Inflammatory macrophage treated with lipopolysaccharide for 1 hour (primary cell): ENCODE measurements around the gene TUT1.
"Not testable (repeated sequence)": the region's sequence is repeated elsewhere in the genome, so short reads cannot be mapped to it uniquely, and the experiment has no call there.

ENCODE experiments used
- DNase-seq, 2 donors: peaks; one replicate each; pipeline ENCODE4 v3.0.0-alpha.2; 2020 to 2022

TUT1 gene

GRCh38 chr11:62577046-62577714 lies 14.1 kb downstream of the TUT1 start:
- DNase-seq: peak; percentile 94 to 98

DNA sequence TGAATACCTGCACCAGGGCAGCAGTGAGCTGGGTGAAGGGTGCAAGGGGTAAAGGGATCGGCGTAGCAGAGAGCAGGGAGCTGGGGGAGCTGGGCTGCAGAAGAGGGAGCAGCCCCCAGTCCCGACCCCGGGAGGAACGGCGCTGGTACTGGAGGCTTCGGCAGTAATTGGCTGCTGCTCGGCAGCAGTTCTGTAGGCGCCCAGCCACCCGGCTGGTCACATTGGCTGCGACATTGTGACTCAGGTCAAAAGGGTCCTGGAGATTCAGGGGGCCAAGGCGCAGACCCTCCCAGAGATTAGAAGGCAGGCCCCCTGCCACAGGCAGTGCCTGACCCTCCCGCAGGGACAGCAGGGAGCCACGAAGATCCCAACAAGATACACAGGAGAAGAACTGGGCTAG lies 15.5 kb downstream of the TUT1 start:
- DNase-seq: no peak

DNA sequence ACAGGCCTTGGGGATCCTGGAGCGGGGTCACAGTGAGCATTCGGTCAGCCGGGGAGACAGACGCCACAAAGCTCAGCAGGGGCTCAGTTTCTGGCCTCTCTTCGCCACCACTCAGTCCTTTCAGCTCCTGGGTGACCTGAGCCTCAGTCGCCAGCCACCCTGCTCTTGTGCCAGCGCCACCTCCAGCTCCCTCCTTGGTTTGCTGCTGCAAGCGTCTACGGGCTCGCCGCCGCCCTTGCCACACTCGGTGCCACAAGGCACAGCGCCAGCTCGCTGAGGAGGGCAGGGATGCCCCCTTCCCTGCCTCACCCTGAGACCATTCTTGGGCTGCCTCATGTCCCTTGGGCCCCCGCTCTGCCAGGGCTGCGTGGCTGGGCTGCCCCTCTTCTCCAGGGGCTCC lies 16.2 kb downstream of the TUT1 start:
- no peak for DNase-seq

DNA sequence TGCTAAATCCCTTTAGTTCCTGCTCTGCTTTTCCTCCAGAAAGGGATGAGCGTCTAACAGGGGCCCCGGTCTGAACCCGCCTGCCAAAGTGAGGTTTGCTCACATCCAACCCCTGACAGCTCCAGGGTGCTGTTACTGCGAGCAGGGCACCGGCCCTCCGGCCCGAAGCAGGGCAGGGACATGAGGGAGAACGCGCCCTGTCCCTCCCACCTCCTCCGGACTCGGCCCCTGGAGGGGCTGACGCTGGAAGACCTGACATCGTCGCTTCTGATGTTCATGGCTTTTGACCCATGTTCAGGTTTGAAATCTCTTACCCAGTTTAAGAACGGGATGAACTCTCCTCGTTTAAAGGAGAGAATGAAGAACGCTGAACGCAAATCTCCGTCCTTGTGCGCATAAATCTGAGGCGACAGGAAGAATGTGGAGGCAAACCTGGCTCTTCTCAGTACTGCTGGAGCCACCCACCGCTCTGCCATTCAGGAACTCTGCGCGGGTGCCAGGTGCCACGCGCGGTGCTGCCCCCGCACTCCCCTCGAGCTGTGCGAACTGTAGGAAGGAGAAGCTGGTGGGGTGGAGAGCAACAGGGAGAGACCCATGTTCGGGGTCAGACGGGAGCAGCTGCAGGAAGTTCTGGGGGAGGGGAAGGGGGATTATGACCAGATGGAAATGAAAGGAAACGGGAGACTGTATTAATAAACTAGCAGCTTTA lies 16.8 kb downstream of the TUT1 start:
- DNase-seq: peak in 1 of 2 donors; percentile 58

DNA sequence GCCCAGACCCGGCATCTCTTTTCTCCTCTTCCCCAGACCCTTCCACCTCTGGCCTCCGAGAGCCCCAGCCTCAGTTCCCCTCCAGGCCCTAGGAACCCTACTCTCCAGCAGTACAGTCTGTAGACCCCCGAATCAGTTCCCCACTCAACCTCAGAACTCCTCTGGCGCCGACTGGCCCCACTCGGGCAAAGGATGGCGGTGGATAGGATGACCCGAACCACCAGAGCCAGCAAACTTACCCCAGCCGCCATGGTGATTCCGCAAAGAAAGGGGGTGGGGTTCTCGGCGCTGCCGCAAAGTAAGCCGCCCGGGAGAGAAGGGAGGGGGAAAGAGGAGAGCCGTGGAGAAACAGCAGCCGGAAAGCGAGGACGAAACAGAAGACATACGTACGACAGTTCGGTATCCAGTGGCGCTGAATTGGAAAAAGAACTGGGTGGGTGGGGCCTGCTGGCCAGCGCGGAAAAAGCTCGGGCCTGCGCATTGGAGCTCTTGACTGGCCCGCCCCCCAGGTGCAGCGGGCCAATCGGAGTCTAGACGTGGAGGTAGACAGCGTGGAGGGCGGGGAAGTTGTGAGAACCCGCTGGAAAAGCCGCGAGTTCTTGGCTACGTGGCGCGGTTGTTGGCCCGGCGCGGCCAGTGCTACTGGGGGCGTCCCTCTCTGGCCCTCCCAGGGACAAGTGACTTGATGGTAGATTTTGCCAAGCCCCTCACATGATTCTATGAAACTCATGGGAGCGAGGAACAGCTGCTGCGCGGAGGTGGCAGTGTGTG lies 17.5 kb downstream of the TUT1 start, which contains the start of gene EEF1G:
Gene EEF1G, minus strand, starts transcription at position 300 of the 771 bp plus-strand sequence. Its CDS starts 49 bp downstream, at position 251.
- DNase-seq: peak; percentile 99 to 100

GRCh38 chr11:62573006-62573591 lies 18.2 kb downstream of the TUT1 start:
- DNase-seq: peak in 1 of 2 donors; percentile 20

DNA sequence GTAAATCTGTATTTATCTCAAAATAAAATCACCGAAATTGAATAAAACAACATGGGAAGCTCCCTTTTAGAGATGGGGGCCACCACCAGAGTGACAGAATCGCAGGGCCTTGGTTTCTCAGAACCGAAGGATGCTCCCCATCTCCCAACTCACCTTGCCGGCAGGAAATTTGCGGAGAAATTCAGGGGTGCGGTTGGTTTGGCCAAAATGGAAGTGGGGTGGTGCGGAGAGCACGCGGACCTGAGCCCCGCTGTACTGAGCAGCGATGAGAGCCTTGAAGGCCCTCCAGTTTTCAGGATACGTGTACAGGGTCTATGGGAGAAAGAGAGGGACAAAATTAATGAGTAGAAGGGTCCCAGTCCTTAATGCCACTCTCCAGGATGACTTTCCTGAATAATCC lies 18.9 kb downstream of the TUT1 start:
- DNase-seq: no peak

DNA sequence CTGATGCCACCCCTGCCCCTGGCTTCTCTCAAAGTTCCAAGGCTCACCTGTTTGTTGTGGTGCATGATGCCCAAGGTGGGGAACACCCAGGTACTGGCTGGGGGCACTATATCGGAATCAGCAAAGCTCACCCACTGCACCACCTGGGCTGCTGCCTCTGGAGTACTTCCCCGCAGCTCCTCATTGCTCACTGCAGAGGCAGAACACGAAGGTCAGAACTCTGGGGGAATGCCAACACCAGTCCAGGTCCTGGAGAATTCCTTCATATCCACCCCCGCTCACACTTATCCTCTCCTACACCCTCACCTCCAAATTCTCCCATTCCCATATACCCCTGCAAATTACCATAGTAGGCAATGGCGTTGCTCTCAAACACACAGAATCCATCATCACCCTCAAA lies 19.8 kb downstream of the TUT1 start:
- not testable (repeated sequence) for DNase-seq

DNA sequence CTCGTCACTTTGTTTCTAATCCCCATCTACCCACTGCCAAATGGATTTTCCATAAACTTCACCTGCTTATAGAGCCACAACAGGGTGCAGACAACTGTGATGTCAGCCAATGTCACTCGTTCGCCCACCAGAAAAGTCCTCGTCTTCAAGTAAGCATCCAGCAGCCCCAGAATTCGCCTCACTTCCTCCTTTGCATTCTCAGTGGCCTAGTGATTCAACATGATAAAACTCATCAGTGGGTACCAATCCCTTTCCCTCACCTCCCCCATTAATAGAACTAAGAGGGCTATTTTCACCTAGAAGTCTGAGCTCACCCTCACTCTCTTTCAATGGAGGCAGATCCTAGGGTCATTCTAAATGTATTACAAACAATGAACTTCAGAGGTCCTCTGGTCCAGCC lies 20.4 kb downstream of the TUT1 start:
- not testable (repeated sequence) for DNase-seq

- no peak for DNase-seq
Observed at GRCh38 chr11:62569611-62570010, 21.7 kb downstream of the TUT1 start.

DNA sequence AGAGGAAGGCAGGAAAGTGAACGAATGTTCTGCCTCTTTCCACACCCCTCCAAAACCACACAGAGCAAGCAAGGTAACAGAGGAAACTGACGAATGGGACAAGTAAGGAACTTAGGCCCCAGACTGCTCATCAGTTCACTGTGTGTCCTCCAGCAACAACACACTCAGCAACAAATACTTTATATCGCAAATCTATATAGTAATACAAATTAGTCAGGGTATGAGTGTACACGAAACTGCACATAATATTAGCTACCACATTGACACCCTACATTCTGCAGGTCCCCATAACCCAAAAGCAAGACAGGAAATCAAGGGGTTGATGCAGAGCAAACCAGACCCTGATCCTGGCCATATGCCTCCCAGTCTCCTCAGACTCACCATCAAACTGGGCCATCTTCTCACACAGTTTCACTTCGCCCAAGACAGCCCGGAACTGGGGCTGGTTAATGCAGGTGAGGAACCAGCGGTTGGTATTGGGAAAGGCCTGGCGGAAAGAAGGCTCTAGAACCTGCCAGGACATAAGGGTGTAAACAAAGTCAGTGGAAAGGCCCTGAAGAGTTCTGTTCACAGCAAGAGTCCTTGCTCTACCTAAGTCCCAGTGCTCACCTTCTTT lies 24.2 kb downstream of the TUT1 start:
- no peak for DNase-seq

DNA sequence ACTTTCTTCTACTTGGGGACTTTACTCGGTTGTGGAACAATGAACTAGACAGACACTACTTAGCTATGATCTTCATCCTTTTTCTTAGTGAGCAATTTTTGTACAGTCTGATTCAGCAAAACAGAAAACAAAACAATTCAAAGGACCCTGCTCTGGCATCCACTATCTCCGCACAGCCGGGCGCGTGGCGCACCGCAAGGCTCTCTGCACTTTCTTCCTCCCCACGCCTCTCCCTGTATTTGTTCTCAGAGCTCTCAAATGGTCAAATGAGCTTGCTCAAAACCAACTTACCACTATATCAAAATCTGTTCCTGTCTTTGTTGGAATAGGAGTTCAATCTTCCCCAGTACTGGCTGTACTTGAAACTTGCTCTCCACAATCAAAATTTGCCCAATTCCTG lies 25.1 kb downstream of the TUT1 start:
- no peak for DNase-seq

DNA sequence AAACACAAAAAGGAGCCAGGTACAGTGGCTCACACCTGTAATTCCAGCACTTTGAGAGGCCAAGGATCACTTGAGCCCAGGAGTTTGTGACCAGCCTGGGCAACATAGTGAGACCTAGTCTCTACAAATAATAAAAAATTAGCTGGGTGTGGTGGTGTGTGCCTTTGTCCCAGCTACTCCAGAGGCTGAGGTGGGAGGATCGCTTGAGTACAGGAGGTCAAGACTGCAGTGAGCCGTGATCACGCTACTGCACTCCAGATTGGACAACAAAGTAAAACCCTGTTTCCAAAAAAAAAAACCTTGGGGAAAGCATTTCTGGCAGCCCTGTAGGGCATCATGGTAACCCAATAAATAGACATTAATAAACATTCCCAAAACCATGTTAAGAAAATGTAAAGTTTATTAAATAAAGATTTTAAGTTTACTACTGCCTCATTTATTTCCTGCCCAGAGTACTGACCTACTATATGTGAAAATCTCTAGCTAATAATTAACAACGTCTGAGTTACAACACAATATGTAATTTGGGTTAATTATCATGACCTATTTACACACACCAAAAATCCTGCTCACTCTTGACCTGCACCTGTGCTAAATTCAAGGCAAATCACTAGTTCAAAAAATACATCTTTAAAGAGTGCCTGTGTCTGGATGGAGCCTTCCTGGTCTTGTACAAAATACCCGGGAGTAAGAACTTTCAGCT lies 26.1 kb downstream of the TUT1 start:
- no peak for DNase-seq

- DNase-seq: not testable (repeated sequence)
Observed at GRCh38 chr11:62561677-62562230, 29.6 kb downstream of the TUT1 start.

DNA sequence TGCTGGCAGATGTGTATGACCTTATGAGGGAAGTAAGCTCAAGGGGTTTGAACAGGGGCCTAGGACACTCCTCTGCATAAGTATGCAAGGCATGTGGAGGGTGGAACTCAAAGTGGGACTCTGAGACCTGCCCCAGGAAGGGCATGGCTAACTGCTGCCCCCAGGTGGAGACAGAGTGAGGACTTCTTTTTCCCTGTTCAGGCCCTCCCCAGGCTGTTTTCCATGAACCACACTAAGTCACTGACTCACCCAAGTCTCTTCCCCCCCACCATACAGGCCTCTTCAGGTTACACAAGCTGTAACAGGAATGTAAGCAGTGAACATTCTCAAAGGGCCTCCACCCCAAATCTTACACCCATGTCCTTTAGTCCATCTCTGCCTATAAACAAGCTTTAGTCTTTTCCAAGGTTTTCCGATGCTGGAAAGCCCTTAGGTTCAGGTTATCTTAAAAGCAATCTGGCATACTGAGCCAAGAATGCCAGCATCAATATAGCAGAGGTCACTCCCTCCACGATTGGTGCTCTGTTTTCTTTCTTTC lies 30.7 kb downstream of the TUT1 start:
- peak; percentile 82 to 91 for DNase-seq

DNA sequence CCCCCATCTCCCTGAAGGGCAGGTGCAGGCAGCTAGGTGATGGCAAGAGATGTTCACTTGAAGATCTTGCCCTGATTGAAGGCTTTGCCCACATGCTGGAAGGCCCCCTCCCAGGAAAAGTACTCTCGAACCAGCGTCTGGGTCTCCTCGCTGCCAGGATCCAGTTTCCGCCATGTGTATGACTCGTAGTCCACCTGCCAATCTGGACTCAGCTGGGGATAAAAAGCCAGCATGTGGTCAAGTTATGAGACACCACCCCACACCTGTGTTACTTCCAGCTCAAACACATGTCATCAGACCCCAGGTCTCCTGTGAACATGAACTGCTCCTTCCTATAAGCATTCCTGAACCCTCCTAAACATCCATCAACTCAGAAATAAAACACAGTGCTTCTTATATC lies 31.7 kb downstream of the TUT1 start:
- not testable (repeated sequence) for DNase-seq

- no peak for DNase-seq
Observed at GRCh38 chr11:62559204-62559603, 32.1 kb downstream of the TUT1 start.

DNA sequence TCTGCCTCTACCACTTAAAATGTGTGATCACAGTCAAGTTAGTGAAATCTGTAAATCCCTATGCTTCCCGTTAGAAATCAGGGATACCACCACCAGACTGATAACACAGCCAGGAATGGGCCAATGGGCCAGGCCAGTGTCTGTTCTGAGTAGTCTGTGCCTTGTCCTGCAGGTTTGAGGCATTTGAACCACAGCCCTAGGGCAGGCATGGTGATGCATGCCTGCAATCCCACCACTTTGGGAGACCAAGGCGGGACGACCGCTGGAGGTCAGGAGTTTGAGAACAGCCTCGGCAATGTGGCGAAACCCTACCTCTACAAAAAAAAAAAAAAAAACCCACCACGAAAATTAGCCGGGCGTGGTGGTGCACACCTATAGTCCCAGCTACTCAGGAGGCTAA lies 32.7 kb downstream of the TUT1 start:
- DNase-seq: no peak

DNA sequence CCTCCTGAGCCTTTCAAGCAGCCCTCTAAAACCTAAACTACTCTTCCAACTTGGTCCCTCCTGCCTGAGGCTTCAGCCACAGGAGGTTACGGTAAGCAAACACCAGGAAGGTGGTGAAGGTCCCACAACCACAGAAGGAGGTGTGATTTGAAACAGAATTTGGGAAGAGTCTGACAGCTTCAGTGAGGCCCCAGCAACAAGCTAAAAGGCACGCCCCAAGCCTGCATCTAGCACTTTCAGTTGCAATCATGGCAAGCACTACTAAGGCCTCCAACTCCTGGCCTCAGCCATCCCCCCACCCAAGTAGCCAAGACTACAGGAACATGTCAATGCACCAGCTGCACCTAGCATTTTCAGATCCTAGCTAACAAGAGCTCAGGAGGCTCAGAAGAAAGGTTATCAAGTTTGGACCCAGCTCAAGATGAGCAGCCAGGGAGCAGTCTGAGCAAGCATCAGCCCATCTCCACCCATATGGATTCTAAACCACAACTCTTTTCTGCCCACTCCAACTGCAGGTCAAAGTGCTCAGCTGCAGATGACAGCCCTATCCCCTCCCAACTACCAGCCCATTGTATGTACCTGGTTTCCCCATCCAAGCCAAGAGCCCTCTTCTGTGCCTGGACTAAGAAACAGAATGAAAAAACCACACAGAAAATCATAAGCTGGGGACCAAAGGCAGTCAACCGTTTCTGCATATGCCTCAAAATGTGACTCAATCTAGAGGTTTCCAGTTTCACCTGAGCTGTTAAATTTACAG lies 34.3 kb downstream of the TUT1 start:
- no peak for DNase-seq

DNA sequence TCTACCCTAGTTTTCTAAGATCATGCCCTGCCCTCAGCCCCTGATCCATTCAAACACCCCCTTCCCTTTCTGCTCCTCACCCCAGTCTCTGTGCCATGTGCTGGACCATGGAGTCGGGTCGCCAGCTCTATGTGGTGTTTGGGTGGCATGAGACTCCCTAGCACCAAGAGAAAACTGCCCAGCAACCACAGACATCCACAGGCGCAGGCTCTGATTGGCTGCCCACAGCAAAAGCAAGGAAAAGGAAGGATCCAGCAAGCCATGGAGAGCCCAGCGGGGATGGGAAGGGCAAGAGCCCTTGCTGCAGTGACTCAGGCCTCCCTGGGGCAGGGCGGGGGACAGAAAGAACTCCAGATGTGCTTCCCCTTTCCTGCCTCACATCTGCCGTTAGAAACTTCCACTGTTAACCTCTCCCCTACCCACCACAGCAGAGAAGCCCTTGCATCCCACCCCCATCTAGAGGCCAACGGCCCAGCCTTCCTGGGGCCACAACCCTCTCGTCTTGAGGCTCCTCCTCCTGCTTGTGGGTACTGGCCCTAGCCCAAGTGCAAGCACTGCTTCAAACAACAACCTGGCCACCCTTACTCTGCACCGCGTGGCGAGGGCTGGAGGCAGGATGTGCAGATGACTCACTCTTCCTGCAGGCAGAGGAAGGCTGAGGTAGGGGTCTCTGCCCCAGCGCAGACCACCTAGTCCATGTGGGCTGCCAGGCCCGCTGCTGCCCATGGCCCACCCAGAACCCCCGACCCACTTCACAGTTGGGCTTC lies 35.0 kb downstream of the TUT1 start:
- peak; percentile 89 to 96 for DNase-seq
